Measurements from ENCODE around the gene FADS6. TPM values are rescaled to one million over a fixed set of nuclear protein-coding genes. Genes with fewer than 3 reads are reported as not detected.

FADS6 gene
- polyA plus RNA-seq, 1 donor = not detected

DNA sequence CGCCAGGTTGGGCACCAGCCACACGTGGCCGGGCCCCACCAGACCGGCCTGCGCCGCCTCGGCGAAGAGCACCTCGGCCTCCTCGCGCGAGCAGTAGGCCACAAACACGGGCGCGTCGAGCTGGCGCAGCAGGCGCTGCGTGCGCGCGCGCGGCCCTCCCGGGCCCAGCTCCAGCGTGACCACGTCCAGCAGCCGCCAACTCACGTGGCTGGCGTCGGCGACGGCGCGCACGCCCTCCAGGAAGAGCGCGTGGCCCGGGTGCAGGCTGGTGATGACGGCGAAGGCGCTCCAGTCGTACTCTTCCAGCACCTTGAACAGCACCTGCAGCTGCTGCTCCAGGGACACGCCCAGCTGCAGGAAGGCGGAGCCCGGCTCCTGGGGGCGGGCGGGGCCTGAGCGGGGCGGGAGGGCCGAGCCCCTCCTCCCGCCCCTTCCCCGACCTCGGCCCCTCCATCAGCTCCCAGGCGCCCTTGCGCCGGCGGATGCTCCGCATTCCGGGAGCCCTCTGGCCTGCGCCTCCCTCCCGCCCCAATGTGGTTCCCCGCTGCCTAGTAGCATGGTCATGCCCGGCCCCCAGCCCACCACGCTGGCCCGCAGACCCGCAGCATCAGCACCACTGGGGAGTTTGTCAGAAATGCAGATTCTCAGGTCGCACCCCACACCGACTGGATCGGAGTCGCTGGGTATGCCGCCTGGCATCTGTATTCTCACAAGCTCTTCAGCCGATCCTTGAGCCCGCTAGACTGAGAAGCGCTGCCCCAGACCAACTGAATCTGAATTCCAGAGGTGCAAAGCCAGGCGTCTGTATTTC is 41.0 kb downstream of the FADS6 start:
- no peak for DNase-seq (ENCODE audit: low read depth)

GRCh38 chr17:74851612-74852236 is 41.7 kb downstream of the FADS6 start:
- DNase-seq (ENCODE audit: low read depth) = no peak

- no peak for DNase-seq (ENCODE audit: low read depth)
These were observed 42.5 kb downstream of the FADS6 start for GRCh38 chr17:74850914-74851313.

- DNase-seq (ENCODE audit: low read depth) = no peak
These were observed 43.1 kb downstream of the FADS6 start for GRCh38 chr17:74850310-74850709.

DNA sequence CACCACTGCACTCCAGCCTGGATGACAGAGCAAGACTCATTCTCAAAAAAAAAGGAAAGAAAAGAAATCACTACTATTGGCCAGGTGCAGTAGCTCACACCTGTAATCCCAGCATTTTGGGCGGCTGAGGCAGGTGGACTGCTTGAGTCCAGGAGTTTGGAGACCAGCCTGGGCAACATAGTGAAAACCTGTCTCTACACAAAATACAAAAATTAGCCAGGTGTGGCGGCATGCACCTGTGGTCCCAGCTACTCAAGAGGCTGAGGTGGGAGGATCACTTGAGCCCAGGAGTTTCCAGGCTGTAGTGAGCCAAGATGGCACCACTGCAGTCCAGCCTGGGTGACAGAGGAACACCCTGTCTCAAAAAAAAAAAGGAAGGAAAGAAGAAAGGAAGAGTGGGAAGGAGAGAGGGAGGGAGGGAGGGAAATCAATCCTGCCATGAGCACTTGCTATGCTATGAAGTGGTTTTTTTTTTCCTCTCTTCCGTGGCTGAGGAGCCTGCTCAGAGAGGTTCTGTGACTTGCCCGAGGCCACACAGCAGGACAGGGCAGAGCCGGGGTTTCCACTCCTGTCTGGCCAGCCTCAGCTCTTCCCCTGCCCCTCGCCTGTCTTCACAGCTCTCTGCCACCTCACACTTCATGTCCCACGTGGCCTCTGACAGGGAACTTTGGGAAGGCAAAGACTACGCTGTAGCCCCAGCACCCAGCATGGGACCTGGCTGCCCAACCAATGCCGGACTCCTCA is 44.6 kb downstream of the FADS6 start:
- DNase-seq (ENCODE audit: low read depth) = no peak

DNA sequence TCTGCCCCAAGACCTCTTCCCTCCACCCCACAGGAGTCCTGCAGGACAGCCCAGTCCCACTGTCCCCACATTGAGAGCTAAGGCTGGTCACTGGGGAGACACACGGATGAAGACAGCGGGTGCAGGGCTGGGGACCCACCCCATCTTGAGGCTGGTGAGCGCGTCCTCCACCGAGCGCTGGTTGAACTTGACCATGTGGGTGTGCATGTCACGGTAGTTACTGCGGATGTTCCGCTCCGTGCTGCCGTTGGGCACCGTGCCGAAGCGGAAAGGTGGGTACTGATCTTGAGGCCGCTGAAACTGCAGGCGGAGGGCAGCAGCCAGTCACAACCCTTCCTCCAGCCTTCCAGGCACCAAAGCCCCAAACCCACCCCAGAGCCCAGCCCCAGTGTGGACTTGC is 46.8 kb downstream of the FADS6 start:
- no peak for DNase-seq (ENCODE audit: low read depth)

GRCh38 chr17:74843352-74843627 is 50.1 kb downstream of the FADS6 start:
- no peak for DNase-seq (ENCODE audit: low read depth)

DNA sequence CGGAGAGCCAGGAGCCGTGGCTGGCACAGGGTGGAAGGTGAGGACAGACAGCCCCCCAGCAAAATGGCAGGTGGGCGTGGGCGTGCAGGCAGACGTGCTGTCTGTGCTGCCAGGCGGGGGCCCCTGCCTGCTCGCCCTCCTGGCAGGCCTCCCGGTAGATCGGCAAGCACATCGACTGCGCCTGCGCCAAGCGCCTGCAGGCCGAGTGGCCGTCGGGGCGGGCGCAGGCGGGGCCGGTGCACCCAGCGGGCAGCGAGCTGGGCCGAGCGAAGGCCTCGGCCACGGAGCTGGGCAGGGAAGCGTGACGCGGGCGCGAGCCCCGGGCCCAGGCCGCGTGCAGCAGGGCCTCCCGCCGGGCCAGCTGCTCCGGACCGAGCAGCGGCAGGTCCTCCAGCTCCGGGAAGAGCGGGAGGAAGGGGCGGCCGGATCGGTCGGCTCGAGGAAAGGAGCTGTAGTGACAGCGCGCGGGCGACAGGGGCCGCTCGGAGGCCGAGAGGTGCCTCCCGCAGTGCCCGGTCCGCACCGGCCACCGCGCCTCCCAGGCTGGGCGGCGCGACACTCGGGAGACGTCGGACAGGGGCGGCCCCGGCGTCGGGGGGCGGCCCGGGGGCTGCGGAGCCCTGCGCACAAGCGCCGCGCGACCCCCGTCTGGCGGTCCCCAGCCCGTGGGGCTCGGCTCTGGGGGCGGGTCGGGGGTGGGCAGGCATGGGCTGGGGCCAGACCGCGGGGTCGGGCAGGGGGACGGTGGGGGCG is 50.7 kb downstream of the FADS6 start:
- no peak for DNase-seq (ENCODE audit: low read depth)

GRCh38 chr17:74842146-74842598 is 51.3 kb downstream of the FADS6 start:
- no peak for DNase-seq (ENCODE audit: low read depth)

DNA sequence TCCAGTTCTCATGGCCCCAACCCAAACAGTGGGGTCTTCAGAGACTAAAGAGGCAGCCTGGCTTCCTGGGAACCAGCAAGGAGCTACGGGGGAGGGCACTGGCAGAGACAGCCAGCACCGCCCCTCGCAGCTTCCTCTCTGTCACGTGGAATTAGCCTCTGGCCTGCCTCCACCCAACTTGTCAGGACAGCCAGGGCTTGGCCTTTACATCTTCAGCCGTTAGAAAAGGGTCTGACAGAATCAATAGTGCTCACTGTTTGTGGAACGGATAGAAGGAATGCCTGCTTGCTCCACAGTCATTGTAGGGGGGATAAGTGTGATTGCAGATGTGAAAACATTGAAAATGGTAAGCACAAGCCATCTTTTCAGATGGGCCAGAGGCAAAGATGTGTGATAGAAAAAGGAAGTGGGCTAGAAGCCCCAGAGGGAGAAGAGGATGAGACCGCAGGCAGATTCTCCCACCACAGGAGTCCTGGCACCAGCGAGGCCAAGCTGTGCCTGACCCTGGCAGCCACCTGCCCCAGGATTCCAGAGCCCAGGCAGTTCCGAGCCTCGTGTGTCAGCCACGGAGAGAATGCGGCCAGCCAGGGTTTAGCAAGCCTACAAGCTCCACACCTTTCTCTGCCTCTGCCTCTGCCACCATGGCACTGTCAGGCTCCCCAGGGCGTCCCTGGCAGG is 52.3 kb downstream of the FADS6 start:
- DNase-seq (ENCODE audit: low read depth) = no peak

GRCh38 chr17:74839990-74840852 is 53.2 kb downstream of the FADS6 start:
- no peak for DNase-seq (ENCODE audit: low read depth)

DNA sequence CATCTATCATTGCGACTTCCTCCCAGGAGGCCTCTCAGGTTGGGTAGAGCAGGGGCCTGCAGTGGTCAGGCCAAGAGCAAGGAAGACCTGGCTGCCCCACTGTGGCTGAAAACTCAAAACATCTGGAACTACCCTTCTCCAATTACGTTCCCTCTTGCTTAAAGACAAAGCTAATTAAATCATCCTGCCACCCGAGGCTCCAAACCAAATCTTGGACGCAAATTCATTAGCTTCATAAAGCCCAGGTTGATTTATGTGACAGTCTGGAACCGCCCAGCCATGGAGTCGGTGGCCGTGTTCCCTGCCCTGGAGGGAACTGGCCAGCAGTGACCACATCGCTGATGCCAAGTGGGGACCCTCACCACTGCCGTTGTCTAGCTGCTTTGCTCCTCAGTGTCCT is 55.2 kb downstream of the FADS6 start:
- DNase-seq (ENCODE audit: low read depth) = no peak

- no peak for DNase-seq (ENCODE audit: low read depth)
These were observed 56.6 kb downstream of the FADS6 start for GRCh38 chr17:74836691-74837467.

GRCh38 chr17:74836191-74836590 is 57.2 kb downstream of the FADS6 start:
- no peak for DNase-seq (ENCODE audit: low read depth)

- no peak for DNase-seq (ENCODE audit: low read depth)
These were observed 59.7 kb downstream of the FADS6 start for GRCh38 chr17:74833501-74834377.

DNA sequence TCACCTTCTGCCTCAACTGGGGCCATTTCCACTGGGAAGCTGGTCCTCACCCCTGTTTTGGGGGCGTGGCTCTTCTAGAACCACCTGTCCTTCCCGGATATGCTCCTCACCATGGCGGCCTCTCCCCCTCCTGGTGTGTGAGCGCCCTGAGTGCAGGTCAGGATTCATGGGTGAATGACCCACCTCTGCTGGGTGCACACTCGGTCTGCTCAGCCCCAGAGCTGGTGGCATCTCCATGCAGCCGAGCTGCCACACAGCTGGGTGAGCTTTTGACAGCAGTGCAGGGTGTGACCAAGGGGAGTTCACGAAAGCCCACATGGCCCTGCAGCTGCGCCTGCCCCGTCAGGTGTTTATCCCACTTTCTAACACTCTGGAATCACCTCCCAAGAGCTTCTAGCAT is 61.0 kb downstream of the FADS6 start:
- DNase-seq (ENCODE audit: low read depth) = no peak

DNA sequence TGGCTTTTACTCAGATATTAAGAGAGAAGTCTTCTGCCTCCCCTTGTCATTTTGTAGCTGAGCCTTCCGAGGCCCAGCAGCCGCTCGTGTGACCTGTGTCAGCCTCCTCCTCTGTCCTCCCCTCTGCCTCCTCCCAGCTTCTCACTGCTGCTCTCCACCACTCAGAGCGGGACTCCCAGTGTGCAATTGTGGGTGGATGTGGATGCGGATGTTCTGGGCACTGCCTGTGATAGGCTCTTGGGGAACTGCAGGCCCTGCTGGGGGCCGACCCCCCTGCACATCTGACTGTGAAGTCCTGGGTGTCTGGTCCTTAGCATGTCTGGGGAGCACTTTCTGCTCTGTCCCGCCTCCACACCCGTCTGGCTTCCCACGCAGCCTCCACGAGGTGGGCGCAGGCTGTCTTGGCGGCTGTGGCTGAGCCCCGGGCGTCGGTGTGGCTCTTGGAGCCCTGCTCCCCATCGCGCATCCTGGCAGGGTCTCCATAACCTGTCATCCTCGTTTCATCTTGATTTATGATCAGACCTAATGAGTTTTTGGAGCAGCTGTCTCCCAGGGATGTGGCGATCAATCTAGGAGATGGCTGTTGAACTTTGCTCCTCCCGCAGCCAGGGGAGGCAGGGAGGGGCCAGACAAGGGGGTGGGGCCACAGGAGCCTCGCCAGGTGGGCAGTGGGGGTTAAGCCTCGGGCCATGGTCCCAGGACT is 61.8 kb downstream of the FADS6 start:
- no peak for DNase-seq (ENCODE audit: low read depth)

GRCh38 chr17:74830861-74831260 is 62.6 kb downstream of the FADS6 start:
- DNase-seq (ENCODE audit: low read depth) = no peak

Measured in forelimb muscle (tissue), 1 donor.